ENCODE data around the gene GIGYF2.

GIGYF2 gene

GRCh38 chr2:232761301-232761907 is 64.3 kb downstream of the GIGYF2 start:
- FAIRE-seq = peak; percentile 41

GRCh38 chr2:232767866-232768265 is 70.7 kb downstream of the GIGYF2 start:
- no peak for FAIRE-seq

GRCh38 chr2:232770207-232770606 is 73.1 kb downstream of the GIGYF2 start:
- FAIRE-seq = no peak

DNA sequence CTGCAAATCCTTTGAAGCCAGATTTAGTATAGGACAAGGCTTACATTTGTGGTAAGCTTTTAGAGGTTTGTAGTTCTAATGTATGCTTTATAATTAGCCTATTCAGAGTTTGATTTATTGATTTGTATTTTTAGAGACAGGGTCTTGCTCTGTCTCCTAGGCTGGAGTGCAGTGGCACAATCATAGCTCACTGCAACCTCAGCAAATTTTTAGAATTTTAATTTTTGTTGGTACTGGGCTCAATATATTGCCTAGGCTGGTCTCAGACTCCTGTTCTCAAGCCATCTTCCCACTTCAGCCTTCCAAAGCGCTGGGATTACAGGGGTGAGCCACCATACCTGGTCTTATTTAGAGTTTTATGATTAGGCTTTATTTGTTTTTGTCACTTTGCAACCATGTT is 74.7 kb downstream of the GIGYF2 start:
- FAIRE-seq = no peak

- FAIRE-seq = no peak
Measured at GRCh38 chr2:232772531-232772930, 75.4 kb downstream of the GIGYF2 start.

- no peak for FAIRE-seq
Measured at GRCh38 chr2:232773815-232774214, 76.7 kb downstream of the GIGYF2 start.

DNA sequence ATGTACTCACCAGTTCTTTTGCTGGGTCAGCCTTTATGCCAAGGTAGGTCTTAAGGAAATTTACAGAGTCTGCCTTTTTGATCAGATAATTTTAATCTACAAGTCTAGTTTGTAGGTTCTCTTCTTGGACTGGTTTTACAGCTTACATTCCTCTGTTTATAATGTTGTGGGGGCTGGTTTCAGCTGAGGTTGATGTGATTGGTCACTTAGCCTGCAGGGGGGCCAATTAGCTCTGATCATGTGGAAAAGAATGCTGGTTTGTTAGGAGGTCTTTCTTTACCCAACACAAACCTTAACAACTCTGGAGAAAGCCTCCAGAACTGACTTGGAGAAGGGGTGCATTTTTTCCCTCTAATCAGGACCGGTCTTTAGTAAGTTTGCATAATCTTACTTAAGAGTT is 79.3 kb downstream of the GIGYF2 start, which contains the start of gene KCNJ13:
Gene KCNJ13, minus strand, starts transcription at position 131 of the 400 bp plus-strand sequence. CDS start 5,203 bp downstream, outside the sequence.
- no peak for FAIRE-seq

DNA sequence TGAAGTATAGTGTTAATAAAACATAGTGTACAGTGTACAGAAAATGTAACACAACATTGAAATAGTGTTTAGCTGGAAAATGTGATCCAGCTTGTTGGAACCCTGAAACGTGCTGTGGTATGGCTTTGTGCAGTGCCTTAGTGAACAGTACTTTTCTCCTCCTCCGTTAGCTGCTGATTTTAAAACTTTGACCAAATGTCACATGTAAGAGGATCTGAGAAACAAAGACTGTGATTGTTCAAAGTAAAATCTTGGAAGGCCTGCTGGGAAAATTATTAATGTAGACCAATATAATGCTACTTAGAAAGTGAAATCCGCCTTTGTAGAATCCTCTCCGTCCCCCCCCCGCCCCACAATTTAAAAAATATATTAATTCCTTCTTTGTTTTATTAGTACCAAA is 80.1 kb downstream of the GIGYF2 start:
- no peak for FAIRE-seq

- no peak for FAIRE-seq
Measured at GRCh38 chr2:232779465-232779864, 82.3 kb downstream of the GIGYF2 start.

- FAIRE-seq = no peak
Measured at GRCh38 chr2:232779934-232780333, 82.8 kb downstream of the GIGYF2 start.

DNA sequence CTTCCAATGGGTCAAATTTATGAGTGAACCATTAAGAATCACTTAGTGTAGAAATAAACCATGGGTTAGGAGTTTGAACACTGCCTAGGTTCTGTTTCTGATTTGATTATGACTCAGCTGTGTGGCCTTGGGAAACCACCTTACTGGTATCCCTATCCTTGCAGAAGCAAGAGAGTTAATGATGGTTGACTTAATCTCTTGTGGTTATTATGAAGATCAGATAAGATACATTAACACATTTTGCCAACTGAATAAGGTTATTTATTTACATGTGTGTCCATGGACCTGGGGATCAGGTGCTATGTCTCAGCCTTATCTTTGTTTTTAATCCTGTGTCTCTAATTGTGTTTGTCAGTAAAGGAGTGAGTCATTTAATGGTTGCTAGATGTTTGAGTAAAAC is 84.6 kb downstream of the GIGYF2 start:
- no peak for FAIRE-seq

GRCh38 chr2:232783278-232783677 is 86.1 kb downstream of the GIGYF2 start:
- no peak for FAIRE-seq

DNA sequence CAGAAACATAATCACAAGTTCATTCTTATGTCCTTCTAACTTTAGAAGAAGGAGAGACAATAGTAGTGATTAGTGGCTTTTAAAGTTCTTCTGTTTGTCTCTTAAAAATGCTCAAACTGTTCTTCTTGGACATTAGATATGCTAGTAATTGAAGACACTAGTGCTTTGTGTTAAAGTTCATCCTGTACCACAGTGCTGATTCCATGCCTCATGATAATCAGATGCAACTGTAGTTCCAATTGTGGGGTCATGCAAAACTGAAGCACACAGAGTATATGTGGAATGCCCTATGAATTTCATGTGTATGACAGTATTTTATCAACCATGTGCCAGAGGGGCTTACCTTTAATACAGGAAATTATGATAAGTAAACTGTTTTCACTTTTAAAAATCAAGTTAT is 90.7 kb downstream of the GIGYF2 start:
- no peak for FAIRE-seq

GRCh38 chr2:232789082-232789481 is 92.0 kb downstream of the GIGYF2 start:
- no peak for FAIRE-seq

DNA sequence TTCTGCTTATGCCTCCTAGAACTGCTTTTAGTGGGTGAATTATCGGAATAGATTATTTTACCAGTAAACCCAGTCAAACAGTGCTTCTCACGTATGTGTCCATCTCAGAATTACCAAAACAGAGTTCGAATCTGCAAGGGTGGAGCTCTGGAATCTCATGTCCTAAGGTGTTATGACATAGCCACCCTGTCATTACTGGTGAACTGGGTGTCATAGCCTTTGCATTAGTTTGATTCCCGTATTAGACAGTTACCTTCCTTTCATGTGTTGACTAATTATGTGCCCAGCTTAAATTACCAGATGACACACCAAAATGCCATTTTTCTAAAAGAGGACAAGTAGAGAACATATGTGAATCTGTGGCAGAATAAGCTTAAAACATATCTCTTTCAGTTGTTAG is 94.4 kb downstream of the GIGYF2 start:
- FAIRE-seq = no peak

DNA sequence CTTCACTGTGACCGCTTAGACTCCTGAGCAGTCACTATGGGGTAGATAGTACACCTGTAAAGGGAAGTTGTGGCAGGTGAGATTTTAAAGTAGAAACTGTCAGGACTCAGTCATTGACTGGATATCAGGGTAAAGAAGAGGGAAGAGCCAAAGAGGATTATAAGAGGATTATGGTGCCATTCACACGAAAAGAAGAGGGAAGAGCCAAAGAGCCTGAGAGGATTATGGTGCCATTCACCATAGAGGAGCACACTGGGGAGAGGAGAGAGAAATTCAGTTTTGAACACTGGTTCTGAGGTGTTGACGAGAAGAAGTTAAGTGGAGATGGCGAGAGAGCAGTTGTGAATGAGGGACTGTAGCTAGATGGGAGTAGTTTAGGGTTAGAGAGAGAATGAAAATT is 96.1 kb downstream of the GIGYF2 start:
- FAIRE-seq = no peak

- no peak for FAIRE-seq
Measured at GRCh38 chr2:232794981-232795380, 97.8 kb downstream of the GIGYF2 start.

- FAIRE-seq = no peak
Measured at GRCh38 chr2:232795920-232796319, 98.8 kb downstream of the GIGYF2 start.

GRCh38 chr2:232798187-232798586 is 101.1 kb downstream of the GIGYF2 start:
- no peak for FAIRE-seq

- no peak for FAIRE-seq
Measured at GRCh38 chr2:232800166-232800565, 103.0 kb downstream of the GIGYF2 start.

- FAIRE-seq = no peak
Measured at GRCh38 chr2:232802091-232802490, 105.0 kb downstream of the GIGYF2 start.

DNA sequence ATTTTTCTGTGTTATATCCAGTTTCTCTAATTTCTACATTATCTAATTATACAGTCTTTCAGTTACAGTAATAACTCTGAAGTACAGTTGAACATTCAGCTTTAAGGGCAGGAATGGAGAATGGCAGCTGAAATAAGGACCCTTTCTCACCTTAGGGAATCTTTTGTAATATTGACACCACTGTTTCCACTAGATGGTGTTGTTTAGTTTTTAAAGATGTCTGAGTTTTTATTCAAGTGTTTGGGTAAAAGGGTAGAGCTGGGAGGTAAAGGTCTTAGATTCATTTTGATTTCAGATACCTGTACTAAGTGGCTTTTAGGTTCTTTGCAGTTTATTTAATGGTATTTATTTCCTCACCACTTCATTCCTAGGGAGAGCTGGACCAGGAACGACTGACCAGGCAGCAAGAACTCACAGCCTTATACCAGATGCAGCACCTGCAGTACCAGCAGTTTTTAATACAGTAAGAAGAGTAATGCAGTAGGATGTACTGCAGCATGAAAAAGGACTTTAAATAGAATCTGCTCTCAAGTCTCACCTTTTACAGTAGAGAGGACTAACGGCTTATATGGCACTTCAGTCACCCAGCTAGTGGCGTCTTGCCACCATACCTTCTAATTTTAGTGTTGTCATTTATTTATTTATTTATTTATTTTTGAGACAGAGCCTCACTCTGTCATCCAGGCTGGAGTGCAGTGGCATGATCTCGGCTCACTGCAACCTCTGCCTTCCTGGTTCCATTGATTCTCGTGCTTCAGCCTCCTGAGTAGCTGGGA is 112.4 kb downstream of the GIGYF2 start:
- FAIRE-seq = no peak

DNA sequence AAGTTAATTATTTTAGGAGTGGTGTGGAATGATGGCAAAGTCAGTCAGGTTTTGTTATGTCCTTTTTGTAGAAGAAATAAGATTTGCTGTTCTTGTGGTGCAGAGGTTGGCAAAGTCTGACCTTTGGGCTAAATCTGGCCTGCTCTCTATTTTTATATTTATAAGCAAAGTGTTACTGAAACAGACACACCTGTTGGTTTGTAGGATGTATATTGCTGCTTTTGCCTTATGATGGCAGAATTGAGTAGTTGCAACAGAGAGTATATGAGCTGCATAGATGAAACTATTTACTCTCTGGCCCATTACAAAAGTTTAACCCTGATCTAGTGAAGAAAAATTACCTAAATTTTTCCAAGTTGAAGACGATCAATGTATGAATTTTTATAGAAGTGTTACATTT is 113.3 kb downstream of the GIGYF2 start:
- no peak for FAIRE-seq

- FAIRE-seq = no peak
Measured at GRCh38 chr2:232815569-232815968, 118.4 kb downstream of the GIGYF2 start.

DNA sequence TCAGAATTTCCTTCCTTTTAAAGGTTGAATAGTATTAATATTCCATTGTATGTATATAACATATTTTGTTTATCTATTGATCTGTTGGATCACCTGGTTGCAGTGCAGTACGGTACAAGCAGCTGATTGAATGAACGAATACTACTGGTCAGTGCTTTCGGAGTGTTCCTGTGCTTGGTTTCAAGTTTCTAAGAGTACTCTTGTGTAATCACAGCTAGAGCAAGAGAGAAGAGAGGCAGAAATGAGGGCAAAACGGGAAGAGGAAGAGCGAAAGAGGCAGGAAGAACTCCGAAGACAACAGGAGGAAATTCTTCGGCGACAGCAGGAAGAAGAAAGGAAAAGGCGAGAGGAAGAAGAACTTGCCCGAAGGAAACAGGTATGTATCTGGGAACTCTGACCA is 119.5 kb downstream of the GIGYF2 start:
- FAIRE-seq = no peak
